HL-60 (cell line): ENCODE results near the gene PROZ.

ENCODE experiments used
- POLR2AphosphoS5 ChIP-seq: IDR thresholded peaks from 2 replicates; pipeline ENCODE4 v1.6.1; 2012; ENCODE audit warnings: low read depth
- SPI1 ChIP-seq: IDR thresholded peaks from 2 replicates; pipeline ENCODE4 v1.6.1; 2012; ENCODE audit warnings: low read depth, mild to moderate bottlenecking, borderline replicate concordance
- TF ChIP-seq, protein P1 (sequence below): IDR thresholded peaks from one replicate; pipeline ENCODE4 v1.5.1; 2011; ENCODE audit warnings: low read length, control low read depth, inconsistent platforms; ENCODE audit not compliant: insufficient read depth
- TF ChIP-seq, protein P2 (sequence below): IDR thresholded peaks from 2 replicates; pipeline ENCODE4 v1.6.1; 2012; ENCODE audit warnings: low read depth; ENCODE audit not compliant: insufficient replicate concordance

GRCh38 chr13:113119822-113120189 is 38.6 kb upstream of the PROZ start:
- TF ChIP-seq SPI1 (no peak), POLR2AphosphoS5 (no peak)
- TF ChIP-seq, protein P1, sequence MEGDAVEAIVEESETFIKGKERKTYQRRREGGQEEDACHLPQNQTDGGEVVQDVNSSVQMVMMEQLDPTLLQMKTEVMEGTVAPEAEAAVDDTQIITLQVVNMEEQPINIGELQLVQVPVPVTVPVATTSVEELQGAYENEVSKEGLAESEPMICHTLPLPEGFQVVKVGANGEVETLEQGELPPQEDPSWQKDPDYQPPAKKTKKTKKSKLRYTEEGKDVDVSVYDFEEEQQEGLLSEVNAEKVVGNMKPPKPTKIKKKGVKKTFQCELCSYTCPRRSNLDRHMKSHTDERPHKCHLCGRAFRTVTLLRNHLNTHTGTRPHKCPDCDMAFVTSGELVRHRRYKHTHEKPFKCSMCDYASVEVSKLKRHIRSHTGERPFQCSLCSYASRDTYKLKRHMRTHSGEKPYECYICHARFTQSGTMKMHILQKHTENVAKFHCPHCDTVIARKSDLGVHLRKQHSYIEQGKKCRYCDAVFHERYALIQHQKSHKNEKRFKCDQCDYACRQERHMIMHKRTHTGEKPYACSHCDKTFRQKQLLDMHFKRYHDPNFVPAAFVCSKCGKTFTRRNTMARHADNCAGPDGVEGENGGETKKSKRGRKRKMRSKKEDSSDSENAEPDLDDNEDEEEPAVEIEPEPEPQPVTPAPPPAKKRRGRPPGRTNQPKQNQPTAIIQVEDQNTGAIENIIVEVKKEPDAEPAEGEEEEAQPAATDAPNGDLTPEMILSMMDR, result no peak
- TF ChIP-seq, protein P2, sequence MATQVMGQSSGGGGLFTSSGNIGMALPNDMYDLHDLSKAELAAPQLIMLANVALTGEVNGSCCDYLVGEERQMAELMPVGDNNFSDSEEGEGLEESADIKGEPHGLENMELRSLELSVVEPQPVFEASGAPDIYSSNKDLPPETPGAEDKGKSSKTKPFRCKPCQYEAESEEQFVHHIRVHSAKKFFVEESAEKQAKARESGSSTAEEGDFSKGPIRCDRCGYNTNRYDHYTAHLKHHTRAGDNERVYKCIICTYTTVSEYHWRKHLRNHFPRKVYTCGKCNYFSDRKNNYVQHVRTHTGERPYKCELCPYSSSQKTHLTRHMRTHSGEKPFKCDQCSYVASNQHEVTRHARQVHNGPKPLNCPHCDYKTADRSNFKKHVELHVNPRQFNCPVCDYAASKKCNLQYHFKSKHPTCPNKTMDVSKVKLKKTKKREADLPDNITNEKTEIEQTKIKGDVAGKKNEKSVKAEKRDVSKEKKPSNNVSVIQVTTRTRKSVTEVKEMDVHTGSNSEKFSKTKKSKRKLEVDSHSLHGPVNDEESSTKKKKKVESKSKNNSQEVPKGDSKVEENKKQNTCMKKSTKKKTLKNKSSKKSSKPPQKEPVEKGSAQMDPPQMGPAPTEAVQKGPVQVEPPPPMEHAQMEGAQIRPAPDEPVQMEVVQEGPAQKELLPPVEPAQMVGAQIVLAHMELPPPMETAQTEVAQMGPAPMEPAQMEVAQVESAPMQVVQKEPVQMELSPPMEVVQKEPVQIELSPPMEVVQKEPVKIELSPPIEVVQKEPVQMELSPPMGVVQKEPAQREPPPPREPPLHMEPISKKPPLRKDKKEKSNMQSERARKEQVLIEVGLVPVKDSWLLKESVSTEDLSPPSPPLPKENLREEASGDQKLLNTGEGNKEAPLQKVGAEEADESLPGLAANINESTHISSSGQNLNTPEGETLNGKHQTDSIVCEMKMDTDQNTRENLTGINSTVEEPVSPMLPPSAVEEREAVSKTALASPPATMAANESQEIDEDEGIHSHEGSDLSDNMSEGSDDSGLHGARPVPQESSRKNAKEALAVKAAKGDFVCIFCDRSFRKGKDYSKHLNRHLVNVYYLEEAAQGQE, result no peak
